GM18907 (cell line): Measurements from ENCODE around the gene MORC3.

ENCODE experiments used
- ATAC-seq: cut with Tn5 transposase; IDR thresholded peaks from one replicate; pipeline ENCODE4 v1.9.1; 2021; ENCODE audit warnings: mild to moderate bottlenecking, moderate library complexity; ENCODE audit not compliant: unreplicated experiment

Gene MORC3

GRCh38 chr21:36419996-36420395 is 100.0 kb downstream of the MORC3 start:
- ATAC-seq, result no peak

GRCh38 chr21:36420571-36421339 is 100.8 kb downstream of the MORC3 start:
- ATAC-seq, result no peak

GRCh38 chr21:36422279-36423098 is 102.5 kb downstream of the MORC3 start:
- no peak for ATAC-seq

- no peak for ATAC-seq
Measured at GRCh38 chr21:36423771-36424433, 103.9 kb downstream of the MORC3 start.

- ATAC-seq, result no peak
Measured at GRCh38 chr21:36424592-36424991, 104.6 kb downstream of the MORC3 start.

GRCh38 chr21:36425286-36425685 is 105.3 kb downstream of the MORC3 start:
- no peak for ATAC-seq
